K562 (cell line): Measurements from ENCODE around the gene AKT1. TPM values are rescaled to one million over a fixed set of nuclear protein-coding genes. Genes with fewer than 3 reads are reported as not detected.

Experiments used
- ATF2 ChIP-seq: sonication (generic); formaldehyde crosslinking; IDR thresholded peaks from 2 replicates; pipeline ENCODE4 v1.8.1; 2022; ENCODE audit warnings: missing genetic modification reagents
- CBX5 ChIP-seq: IDR thresholded peaks from 2 replicates; pipeline ENCODE4 v1.6.1; 2014; ENCODE audit warnings: low read depth, borderline replicate concordance
- COPS2 ChIP-seq: fragments of 450-650 bp; conservative IDR thresholded peaks from 2 replicates; pipeline ENCODE4 v1.6.1; 2016; ENCODE audit warnings: mild to moderate bottlenecking, moderate library complexity
- CTCF ChIP-seq, 3 experiments: IDR thresholded peaks in 2 of 3; conservative IDR thresholded peaks in 1 of 3; 2 replicates each; pipeline ENCODE4 v1.5.1; 2011 to 2012; ENCODE audit warnings: low read length in 3 of 3, mild to moderate bottlenecking in 3 of 3, control low read depth in 2 of 3, improper control_type of control experiment in 1 of 3, inconsistent platforms in 1 of 3, low read depth in 1 of 3, mixed read lengths in 1 of 3, moderate library complexity in 1 of 3; ENCODE audit not compliant: insufficient read depth in 2 of 3
- ETV5 ChIP-seq: sonication (generic); formaldehyde crosslinking; IDR thresholded peaks from 2 replicates; pipeline ENCODE4 v1.4.0; 2020; ENCODE audit warnings: low read depth, mild to moderate bottlenecking, missing genetic modification reagents
- FIP1L1 ChIP-seq: fragments of 200-400 bp; formaldehyde crosslinking; IDR thresholded peaks from 2 replicates; pipeline ENCODE4 v1.6.1; 2018; ENCODE audit warnings: mild to moderate bottlenecking, low read depth, low read length; ENCODE audit not compliant: poor library complexity, severe bottlenecking
- ID3 ChIP-seq, 2 experiments: fragments of 250-450 bp in 1 of 2; fragments of 450-650 bp in 1 of 2; sonication (Bioruptor Pico) in 1 of 2; IDR thresholded peaks; 2 replicates each; pipeline versions ENCODE4 v1.6.1 to v1.8.0; 2016 to 2021; ENCODE audit warnings: mild to moderate bottlenecking in 2 of 2, moderate library complexity in 2 of 2, missing compliant biosample characterization in 1 of 2, missing genetic modification characterization in 1 of 2
- PHF8 ChIP-seq: fragments of 200-600 bp; sonication (generic); IDR thresholded peaks from 2 replicates; pipeline ENCODE4 v1.6.1; 2012; ENCODE audit warnings: mixed run types, mild to moderate bottlenecking, inconsistent platforms, low read length, moderate library complexity, borderline replicate concordance
- POLR2H ChIP-seq: IDR thresholded peaks from 2 replicates; pipeline ENCODE4 v1.6.1; 2016; ENCODE audit warnings: missing genetic modification characterization, low read depth, mild to moderate bottlenecking, control low read depth, missing compliant biosample characterization, moderate library complexity
- PTBP1 ChIP-seq: fragments of 200-400 bp; formaldehyde crosslinking; IDR thresholded peaks from 2 replicates; pipeline ENCODE4 v1.6.1; 2017; ENCODE audit warnings: low read depth, low read length
- TCF3 ChIP-seq: sonication (generic); formaldehyde crosslinking; IDR thresholded peaks from 2 replicates; pipeline ENCODE4 v1.4.0; 2020; ENCODE audit warnings: mild to moderate bottlenecking, missing genetic modification reagents
- TRIM25 ChIP-seq: fragments of 450-650 bp; IDR thresholded peaks from 2 replicates; pipeline ENCODE4 v1.7.0; 2016; ENCODE audit warnings: borderline replicate concordance
- ZBTB12 ChIP-seq: fragments of 250-450 bp; sonication (Bioruptor Pico); IDR thresholded peaks from 2 replicates; pipeline ENCODE4 v1.4.0; 2020
- ZNF174 ChIP-seq: fragments of 250-450 bp; sonication (Bioruptor Pico); IDR thresholded peaks from 2 replicates; pipeline ENCODE4 v1.4.0; 2020; ENCODE audit warnings: mild to moderate bottlenecking
- ZNF445 ChIP-seq: fragments of 250-450 bp; sonication (Bioruptor Pico); IDR thresholded peaks from 2 replicates; pipeline ENCODE4 v1.4.0; 2020; ENCODE audit warnings: low read depth, mild to moderate bottlenecking, moderate library complexity
- ZNF592 ChIP-seq: fragments of 450-650 bp; IDR thresholded peaks from 2 replicates; pipeline ENCODE4 v1.6.1; 2017; ENCODE audit warnings: antibody characterized with exemption, mild to moderate bottlenecking
- polyA plus RNA-seq, 8 experiments: library from polyadenylated mRNA; depleted of rRNA in 4 of 8; stranded (reverse) in 5 of 8; unstranded in 3 of 8; fragments of >200 nt; fragmentation: Nextera tagmentation in 2 of 8; fragmentation: Illumina TruSeq in 1 of 8; extraction: Ambion mirVana in 2 of 8; extraction: Trizol in 1 of 8; gene quantifications; 2 replicates each; pipeline versions ENCODE4 v1.2.1 to v1.2.3, GENCODE V29; 2011 to 2014; ENCODE audit warnings: inconsistent platforms in 1 of 8, missing spikeins in 1 of 8
- total RNA-seq, 7 experiments: library from RNA; depleted of rRNA in 6 of 7; stranded (reverse); fragments of >200 nt in 6 of 7; fragmentation: Illumina TruSeq in 2 of 7; extraction: Trizol in 2 of 7; gene quantifications; 2 replicates each; pipeline versions ENCODE4 v1.2.1 to v1.2.3, GENCODE V29; 2011 to 2021; ENCODE audit warnings: low replicate concordance in 1 of 7

The AKT1 gene
- total and polyA plus RNA-seq, 9 of the 15 experiments (the other 6 are each of a cell fraction or from before 2014, with no cell fraction given): 0.49 to 132 (median 75.1) TPM

- TF ChIP-seq CTCF (IDR thresholded peaks at IDR 0.05 in 2 of 3, conservative IDR thresholded peaks at IDR 0.05 in 1 of 3; ENCODE audit: insufficient read depth in 2 of 3, low read depth in 1 of 3, low read length in 3 of 3) (no peak), COPS2 (no peak), CBX5 (no peak), TCF3 (CRISPR knock-in tag) (no peak), ID3 (CRISPR knock-in tag; IDR thresholded peaks at IDR 0.05) (no peak), ID3 (tag; IDR thresholded peaks at IDR 0.05) (0 out of 2 replicates have a peak, but pooled peaks have one; percentile 16), ZNF445 (CRISPR knock-in tag) (no peak), ZBTB12 (no peak), ZNF174 (CRISPR knock-in tag) (no peak), PHF8 (peak; percentile 78; the same call in 1 of the 2 replicates), FIP1L1 (no peak), ATF2 (CRISPR knock-in tag) (no peak), ZNF592 (no peak), ETV5 (CRISPR knock-in tag) (no peak), POLR2H (tag) (no peak), TRIM25 (no peak), PTBP1 (no peak)
Observed at GRCh38 chr14:104729835-104730181, 65.7 kb downstream of the AKT1 start (continued).
